Neural cell (in vitro differentiated cells): Measurements from ENCODE around the gene ISLR2.

Experiments
- CTCF ChIP-seq: fragments of 450-650 bp; IDR thresholded peaks from 2 replicates; pipeline ENCODE4 v1.5.1; 2014; ENCODE audit warnings: antibody characterized with exemption, mild to moderate bottlenecking, moderate library complexity; ENCODE audit not compliant: poor library complexity, severe bottlenecking
- EP300 ChIP-seq: fragments of 450-650 bp; conservative IDR thresholded peaks from 2 replicates; pipeline ENCODE4 v1.6.1; 2014; ENCODE audit warnings: antibody characterized with exemption, mild to moderate bottlenecking, moderate library complexity; ENCODE audit not compliant: poor library complexity, severe bottlenecking
- EZH2 ChIP-seq: fragments of 200-600, 300-800 bp; shearing (Covaris generic), sonication (generic); IDR thresholded peaks from 2 replicates; pipeline ENCODE4 v1.6.1; 2014; ENCODE audit warnings: antibody characterized with exemption, low read length, borderline replicate concordance, mild to moderate bottlenecking; ENCODE audit not compliant: insufficient read depth, poor library complexity, severe bottlenecking
- MXI1 ChIP-seq: fragments of 450-650 bp; conservative IDR thresholded peaks from 2 replicates; pipeline ENCODE4 v1.6.1; 2014; ENCODE audit warnings: antibody characterized with exemption, mild to moderate bottlenecking; ENCODE audit not compliant: poor library complexity, severe bottlenecking
- POLR2AphosphoS5 ChIP-seq: IDR thresholded peaks from 2 replicates; pipeline ENCODE4 v1.6.1; 2012
- RAD21 ChIP-seq: fragments of 450-650 bp; conservative IDR thresholded peaks from 2 replicates; pipeline ENCODE4 v1.6.1; 2014; ENCODE audit warnings: antibody characterized with exemption, mild to moderate bottlenecking, moderate library complexity
- TAF1 ChIP-seq: IDR thresholded peaks from 2 replicates; pipeline ENCODE4 v1.6.1; 2012; ENCODE audit warnings: low read depth
- TF ChIP-seq, protein P1 (sequence below): IDR thresholded peaks from 2 replicates; pipeline ENCODE4 v1.6.1; 2012; ENCODE audit warnings: borderline replicate concordance

DNA sequence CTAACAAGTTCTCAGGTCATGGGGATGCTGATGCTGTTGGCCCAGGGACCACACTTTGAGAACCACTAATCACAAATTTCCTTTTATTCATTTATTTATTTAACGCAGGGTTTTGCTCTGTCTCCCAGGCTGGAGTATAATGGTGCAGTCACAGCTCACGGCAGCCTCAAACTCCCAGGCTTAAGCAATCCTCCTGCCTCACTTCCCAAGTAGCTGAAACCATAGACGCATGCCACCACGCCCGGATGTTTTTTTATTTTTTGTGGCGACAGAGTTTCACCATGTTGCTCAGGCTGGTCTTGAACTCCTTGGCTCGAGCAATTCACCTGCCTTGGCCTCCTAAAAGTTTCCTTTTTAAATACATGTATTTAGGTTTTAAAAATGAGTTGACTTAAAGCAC lies 20.7 kb upstream of the ISLR2 start:
- TF ChIP-seq CTCF (no peak), POLR2AphosphoS5 (no peak), TAF1 (no peak), EP300 (no peak), EZH2 (no peak), RAD21 (no peak), MXI1 (no peak)
- TF ChIP-seq, protein P1, sequence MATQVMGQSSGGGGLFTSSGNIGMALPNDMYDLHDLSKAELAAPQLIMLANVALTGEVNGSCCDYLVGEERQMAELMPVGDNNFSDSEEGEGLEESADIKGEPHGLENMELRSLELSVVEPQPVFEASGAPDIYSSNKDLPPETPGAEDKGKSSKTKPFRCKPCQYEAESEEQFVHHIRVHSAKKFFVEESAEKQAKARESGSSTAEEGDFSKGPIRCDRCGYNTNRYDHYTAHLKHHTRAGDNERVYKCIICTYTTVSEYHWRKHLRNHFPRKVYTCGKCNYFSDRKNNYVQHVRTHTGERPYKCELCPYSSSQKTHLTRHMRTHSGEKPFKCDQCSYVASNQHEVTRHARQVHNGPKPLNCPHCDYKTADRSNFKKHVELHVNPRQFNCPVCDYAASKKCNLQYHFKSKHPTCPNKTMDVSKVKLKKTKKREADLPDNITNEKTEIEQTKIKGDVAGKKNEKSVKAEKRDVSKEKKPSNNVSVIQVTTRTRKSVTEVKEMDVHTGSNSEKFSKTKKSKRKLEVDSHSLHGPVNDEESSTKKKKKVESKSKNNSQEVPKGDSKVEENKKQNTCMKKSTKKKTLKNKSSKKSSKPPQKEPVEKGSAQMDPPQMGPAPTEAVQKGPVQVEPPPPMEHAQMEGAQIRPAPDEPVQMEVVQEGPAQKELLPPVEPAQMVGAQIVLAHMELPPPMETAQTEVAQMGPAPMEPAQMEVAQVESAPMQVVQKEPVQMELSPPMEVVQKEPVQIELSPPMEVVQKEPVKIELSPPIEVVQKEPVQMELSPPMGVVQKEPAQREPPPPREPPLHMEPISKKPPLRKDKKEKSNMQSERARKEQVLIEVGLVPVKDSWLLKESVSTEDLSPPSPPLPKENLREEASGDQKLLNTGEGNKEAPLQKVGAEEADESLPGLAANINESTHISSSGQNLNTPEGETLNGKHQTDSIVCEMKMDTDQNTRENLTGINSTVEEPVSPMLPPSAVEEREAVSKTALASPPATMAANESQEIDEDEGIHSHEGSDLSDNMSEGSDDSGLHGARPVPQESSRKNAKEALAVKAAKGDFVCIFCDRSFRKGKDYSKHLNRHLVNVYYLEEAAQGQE: no peak
